Esophagus muscularis mucosa (tissue), 4 donors: ENCODE results near the gene SLC7A14.

Source experiments
- CTCF ChIP-seq, 3 experiments: fragments of 200-600 bp in 2 of 3; fragments of 450-650 bp in 1 of 3; sonication (generic) in 2 of 3; IDR thresholded peaks; one replicate each; pipeline ENCODE4 v1.5.1; 2017 to 2019; ENCODE audit warnings: antibody characterized with exemption in 3 of 3, mild to moderate bottlenecking in 2 of 3, moderate library complexity in 1 of 3
- EP300 ChIP-seq: sonication (generic); formaldehyde crosslinking; IDR thresholded peaks from one replicate; pipeline ENCODE4 v1.6.1; 2017; ENCODE audit warnings: antibody characterized with exemption
- POLR2A ChIP-seq: fragments of 450-650 bp; IDR thresholded peaks from one replicate; pipeline ENCODE4 v1.6.1; 2017; ENCODE audit warnings: antibody characterized with exemption, moderate library complexity, mild to moderate bottlenecking, low read depth
- POLR2AphosphoS5 ChIP-seq, 2 donors: sonication (generic); formaldehyde crosslinking; IDR thresholded peaks; one replicate each; pipeline ENCODE4 v1.6.1; 2017; ENCODE audit warnings: antibody characterized with exemption in 2 of 2

GRCh38 chr3:170423001-170423615 lies 162.8 kb downstream of the SLC7A14 start:
- TF ChIP-seq CTCF (IDR thresholded peaks at IDR 0.05) (no peak), POLR2AphosphoS5 (IDR thresholded peaks at IDR 0.05) (no peak), EP300 (no peak), POLR2A (no peak)
